NB4 (cell line): ENCODE measurements around the gene BAHD1.

ENCODE experiments used
- DNase-seq: peaks from one replicate; pipeline ENCODE4 v3.0.0; 2010; ENCODE audit warnings: low read depth
- H3K4me3 ChIP-seq: one replicate; pipeline ENCODE4 v1.5.1; 2011; ENCODE audit warnings: mild to moderate bottlenecking, low read depth, low read length, moderate library complexity
- MAX ChIP-seq: IDR thresholded peaks from 2 replicates; pipeline ENCODE4 v1.6.1; 2011; ENCODE audit warnings: low read depth, low read length
- MYC ChIP-seq: IDR thresholded peaks from 2 replicates; pipeline ENCODE4 v1.6.1; 2011; ENCODE audit warnings: low read depth, low read length
- POLR2A ChIP-seq: IDR thresholded peaks from 2 replicates; pipeline ENCODE4 v1.6.1; 2011; ENCODE audit warnings: mild to moderate bottlenecking; ENCODE audit not compliant: insufficient read length; ENCODE audit errors: extremely low read depth
- TF ChIP-seq, protein P1 (sequence below): IDR thresholded peaks from one replicate; pipeline ENCODE4 v1.5.1; 2012; ENCODE audit warnings: low read depth, low read length

BAHD1 gene

GRCh38 chr15:40461958-40462357 is 21.2 kb downstream of the BAHD1 start:
- DNase-seq = no peak
- no peak for TF ChIP-seq MYC
- TF ChIP-seq, protein P1, sequence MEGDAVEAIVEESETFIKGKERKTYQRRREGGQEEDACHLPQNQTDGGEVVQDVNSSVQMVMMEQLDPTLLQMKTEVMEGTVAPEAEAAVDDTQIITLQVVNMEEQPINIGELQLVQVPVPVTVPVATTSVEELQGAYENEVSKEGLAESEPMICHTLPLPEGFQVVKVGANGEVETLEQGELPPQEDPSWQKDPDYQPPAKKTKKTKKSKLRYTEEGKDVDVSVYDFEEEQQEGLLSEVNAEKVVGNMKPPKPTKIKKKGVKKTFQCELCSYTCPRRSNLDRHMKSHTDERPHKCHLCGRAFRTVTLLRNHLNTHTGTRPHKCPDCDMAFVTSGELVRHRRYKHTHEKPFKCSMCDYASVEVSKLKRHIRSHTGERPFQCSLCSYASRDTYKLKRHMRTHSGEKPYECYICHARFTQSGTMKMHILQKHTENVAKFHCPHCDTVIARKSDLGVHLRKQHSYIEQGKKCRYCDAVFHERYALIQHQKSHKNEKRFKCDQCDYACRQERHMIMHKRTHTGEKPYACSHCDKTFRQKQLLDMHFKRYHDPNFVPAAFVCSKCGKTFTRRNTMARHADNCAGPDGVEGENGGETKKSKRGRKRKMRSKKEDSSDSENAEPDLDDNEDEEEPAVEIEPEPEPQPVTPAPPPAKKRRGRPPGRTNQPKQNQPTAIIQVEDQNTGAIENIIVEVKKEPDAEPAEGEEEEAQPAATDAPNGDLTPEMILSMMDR = no peak
- no peak for TF ChIP-seq MAX
- TF ChIP-seq POLR2A = no peak
- no peak overlapping the region for H3K4me3 ChIP-seq

DNA sequence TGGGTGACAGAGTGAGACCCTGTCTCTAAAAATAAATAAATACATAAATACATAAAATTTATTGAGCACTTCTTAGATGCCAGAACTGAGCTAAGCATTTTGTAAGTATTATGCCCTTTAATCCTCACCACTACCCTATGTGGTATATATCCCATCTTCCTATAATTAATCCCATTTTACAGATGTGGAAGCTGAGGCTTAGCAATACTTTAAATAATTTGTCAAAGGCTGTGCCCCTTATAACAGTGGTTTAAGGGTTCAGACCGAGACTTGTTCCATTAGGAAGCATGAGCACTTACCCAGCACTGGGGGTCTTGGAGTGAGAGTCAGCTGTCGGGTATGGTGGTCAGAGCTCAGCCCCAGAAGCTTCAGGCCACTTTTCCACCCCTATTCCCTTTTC is 22.5 kb downstream of the BAHD1 start:
- no peak for DNase-seq
- no peak overlapping the region for H3K4me3 ChIP-seq
- TF ChIP-seq, protein P1 = no peak
- TF ChIP-seq MYC (no peak), POLR2A (no peak), MAX (no peak)

DNA sequence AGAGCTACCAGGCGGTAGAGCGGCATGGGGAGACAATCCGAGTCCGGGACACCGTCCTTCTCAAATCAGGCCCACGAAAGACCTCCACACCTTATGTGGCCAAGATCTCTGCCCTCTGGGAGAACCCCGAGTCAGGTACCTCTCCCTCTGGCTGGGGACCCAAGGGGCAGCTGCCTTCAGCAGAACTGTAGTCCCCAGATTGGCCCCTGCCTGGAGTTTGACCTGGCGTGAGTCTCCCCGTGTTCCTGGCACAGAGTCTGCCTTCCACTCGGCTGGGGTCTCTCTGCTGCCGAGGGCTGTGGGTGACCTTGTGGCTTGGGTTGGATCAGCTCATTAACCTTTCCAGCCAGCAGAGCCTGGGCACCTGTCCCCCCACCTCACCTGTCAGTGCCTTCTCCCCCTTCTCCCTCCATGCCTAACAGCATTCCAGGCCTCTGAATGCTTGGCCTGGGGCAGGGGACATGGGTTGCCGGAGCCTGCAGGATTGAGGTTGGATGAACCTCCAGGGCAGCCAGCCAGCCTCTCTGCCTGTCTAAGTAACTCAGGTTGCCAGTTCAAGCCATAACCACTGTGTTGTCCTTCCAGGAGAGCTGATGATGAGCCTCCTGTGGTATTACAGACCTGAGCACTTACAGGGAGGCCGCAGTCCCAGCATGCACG is 23.3 kb downstream of the BAHD1 start:
- no peak for TF ChIP-seq MAX
- no peak for TF ChIP-seq MYC
- no peak overlapping the region for H3K4me3 ChIP-seq
- no peak for DNase-seq

DNA sequence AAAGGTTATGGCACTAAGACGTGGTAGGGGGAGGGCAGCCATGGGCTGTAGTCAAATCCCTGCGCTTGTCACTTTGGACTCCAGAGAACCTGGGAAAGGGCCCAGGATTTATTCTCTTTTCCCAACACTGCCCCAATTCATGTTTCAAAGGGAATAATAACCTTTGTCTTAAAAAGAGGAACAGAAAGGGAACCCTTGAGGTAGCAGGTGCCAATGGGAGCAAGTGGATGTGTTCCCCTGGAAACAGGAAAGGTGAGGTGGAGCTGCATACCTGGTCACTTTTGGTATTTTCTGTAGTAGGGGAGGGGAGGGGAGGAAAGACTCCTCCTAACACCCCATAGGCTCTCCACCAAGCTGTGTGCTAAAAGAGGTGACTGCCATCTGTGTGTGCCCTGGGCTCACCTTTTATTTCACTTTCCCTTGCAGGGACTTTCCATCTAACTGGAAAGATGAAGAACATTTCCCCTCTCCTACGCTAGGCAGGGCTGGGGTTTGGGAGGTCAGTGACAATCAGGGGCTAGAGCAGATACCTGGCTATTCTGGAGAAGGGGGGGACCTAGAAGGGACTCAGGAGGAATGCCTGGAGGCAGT is 23.9 kb downstream of the BAHD1 start:
- DNase-seq = no peak
- no peak overlapping the region for H3K4me3 ChIP-seq
- TF ChIP-seq, protein P1 = no peak
- TF ChIP-seq MYC (no peak), POLR2A (no peak), MAX (no peak)

DNA sequence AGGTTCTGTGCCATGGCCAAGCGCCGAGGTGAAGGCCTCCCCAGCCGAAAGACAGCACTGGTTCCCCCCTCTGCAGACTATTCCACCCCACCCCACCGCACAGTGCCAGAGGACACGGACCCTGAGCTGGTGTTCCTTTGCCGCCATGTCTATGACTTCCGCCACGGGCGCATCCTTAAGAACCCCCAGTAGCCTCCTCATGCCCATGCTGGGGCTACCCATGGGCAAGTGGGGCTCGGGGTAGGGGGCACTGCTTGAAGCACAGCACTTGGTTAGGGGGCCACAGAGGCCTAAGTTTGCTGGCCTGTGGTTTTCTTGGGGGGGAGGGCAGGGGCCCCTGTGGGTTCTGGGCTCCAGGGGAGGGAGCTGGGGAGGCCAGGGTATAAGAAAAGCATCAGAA is 25.2 kb downstream of the BAHD1 start:
- no peak for TF ChIP-seq MYC
- H3K4me3 ChIP-seq = no peak overlapping the region
- DNase-seq = no peak

- H3K4me3 ChIP-seq = no peak overlapping the region
- DNase-seq = no peak
- TF ChIP-seq MAX (no peak), MYC (no peak), POLR2A (no peak)
- TF ChIP-seq, protein P1 = no peak
These were observed 25.9 kb downstream of the BAHD1 start for GRCh38 chr15:40466426-40467260.
